H1 (cell line): ENCODE measurements around the gene BCAR3. TPM values are rescaled to one million over a fixed set of nuclear protein-coding genes. Genes with fewer than 3 reads are reported as not detected.
A peak's percentile ranks its signal among the peaks of the same experiment; 100 is the strongest.

Source experiments
- CHD2 ChIP-seq: IDR thresholded peaks from 2 replicates; pipeline ENCODE4 v1.6.1; 2012; ENCODE audit warnings: low read length, improper control_type of control experiment
- E2F6 ChIP-seq: IDR thresholded peaks from 2 replicates; pipeline ENCODE4 v1.6.1; 2012; ENCODE audit warnings: inconsistent platforms
- FOSL1 ChIP-seq: IDR thresholded peaks from 2 replicates; pipeline ENCODE4 v1.6.1; 2011; ENCODE audit warnings: mild to moderate bottlenecking, low read depth, low read length, moderate library complexity; ENCODE audit not compliant: insufficient read depth
- JUN ChIP-seq: IDR thresholded peaks from 2 replicates; pipeline ENCODE4 v1.6.1; 2011; ENCODE audit warnings: low read depth, mild to moderate bottlenecking, improper control_type of control experiment, low read length
- KDM4A ChIP-seq: IDR thresholded peaks from one replicate; pipeline ENCODE4 v1.7.1; 2012; ENCODE audit warnings: low read depth, mild to moderate bottlenecking, moderate library complexity, low read length, inconsistent platforms; ENCODE audit not compliant: severe bottlenecking
- NRF1 ChIP-seq: IDR thresholded peaks from 2 replicates; pipeline ENCODE4 v1.6.1; 2011; ENCODE audit warnings: mild to moderate bottlenecking, low read depth, low read length, improper control_type of control experiment
- POLR2A ChIP-seq, 2 experiments: IDR thresholded peaks; 1 replicate in 1 of 2; 2 replicates in 1 of 2; pipeline ENCODE4 v1.6.1; 2011; ENCODE audit warnings: low read depth in 2 of 2, low read length in 2 of 2, mild to moderate bottlenecking in 2 of 2; ENCODE audit errors: control extremely low read depth in 1 of 2
- POLR2AphosphoS5 ChIP-seq: IDR thresholded peaks from 2 replicates; pipeline ENCODE4 v1.6.1; 2011; ENCODE audit warnings: low read depth, low read length
- POU5F1 ChIP-seq: IDR thresholded peaks from 2 replicates; pipeline ENCODE4 v1.6.1; 2011; ENCODE audit warnings: low read depth, mild to moderate bottlenecking, low read length, moderate library complexity
- RNF2 ChIP-seq: fragments of 200-900, 300-1000 bp; sonication (generic); IDR thresholded peaks from 2 replicates; pipeline ENCODE4 v1.7.1; 2016; ENCODE audit warnings: borderline replicate concordance, low read depth, mild to moderate bottlenecking, antibody characterized with exemption, low read length; ENCODE audit not compliant: poor library complexity, severe bottlenecking; ENCODE audit errors: missing control alignments
- SAP30 ChIP-seq: fragments of 300-600 bp; sonication (generic); IDR thresholded peaks from 2 replicates; pipeline ENCODE4 v1.7.1; 2012; ENCODE audit warnings: low read length, moderate library complexity, mild to moderate bottlenecking, inconsistent platforms; ENCODE audit not compliant: insufficient read depth, insufficient replicate concordance
- SIN3A ChIP-seq, 2 experiments: IDR thresholded peaks in 1 of 2; conservative IDR thresholded peaks in 1 of 2; 2 replicates each; pipeline ENCODE4 v1.6.1; 2011 to 2012; ENCODE audit warnings: low read length in 2 of 2, improper control_type of control experiment in 1 of 2, low read depth in 1 of 2, mild to moderate bottlenecking in 1 of 2
- SIRT6 ChIP-seq: IDR thresholded peaks from one replicate; pipeline ENCODE4 v1.7.1; 2012; ENCODE audit warnings: low read length, inconsistent platforms
- SIX5 ChIP-seq: IDR thresholded peaks from 2 replicates; pipeline ENCODE4 v1.6.1; 2011; ENCODE audit warnings: mild to moderate bottlenecking, low read depth, low read length
- SP2 ChIP-seq: IDR thresholded peaks from 2 replicates; pipeline ENCODE4 v1.6.1; 2012; ENCODE audit warnings: mild to moderate bottlenecking, low read length, inconsistent platforms
- SUZ12 ChIP-seq: fragments of 200-600 bp; sonication (generic); IDR thresholded peaks from 2 replicates; pipeline ENCODE4 v1.6.1; 2012; ENCODE audit warnings: mild to moderate bottlenecking, inconsistent platforms, low read length, moderate library complexity, mixed read lengths
- TBP ChIP-seq: IDR thresholded peaks from 2 replicates; pipeline ENCODE4 v1.6.1; 2011; ENCODE audit warnings: low read depth, low read length, improper control_type of control experiment
- TEAD4 ChIP-seq: IDR thresholded peaks from 2 replicates; pipeline ENCODE4 v1.6.1; 2012; ENCODE audit warnings: low read depth, low read length, inconsistent platforms, mixed read lengths
- USF2 ChIP-seq: IDR thresholded peaks from 2 replicates; pipeline ENCODE4 v1.6.1; 2011; ENCODE audit warnings: low read length, improper control_type of control experiment
- polyA plus RNA-seq, 7 experiments: library from polyadenylated mRNA; depleted of rRNA in 3 of 7; stranded (reverse) in 5 of 7; unstranded in 2 of 7; fragments of >200 nt in 5 of 7; fragments of 200-250 nt in 2 of 7; gene quantifications; 1 replicate in 5 of 7; 2 replicates in 1 of 7; 4 replicates in 1 of 7; pipeline versions ENCODE4 v1.2.1 to v1.2.3, GENCODE V29; 2011 to 2013; ENCODE audit warnings: missing spikeins in 2 of 7, mixed read lengths in 2 of 7
- total RNA-seq: library from RNA; stranded (reverse); fragmentation: NEBNext Ultra II Directional; extraction: Animal tissue kit (Norgen Biotek cat#: 25700); gene quantifications from 2 replicates; pipeline ENCODE4 v1.2.1, GENCODE V29; 2021

Gene BCAR3
- total and polyA plus RNA-seq, 2 of the 8 experiments (the other 6 are each of a cell fraction or from before 2014, with no cell fraction given), result 5.6 to 9.2 TPM

GRCh38 chr1:93680420-93681100 is 1.1 kb downstream of the BCAR3 start (continued):
- TF ChIP-seq TEAD4 (0 out of 2 replicates have a peak, but pooled peaks have one; percentile 11), SAP30 (peak; percentile 80), POLR2A (IDR thresholded peaks at IDR 0.05; ENCODE audit: control extremely low read depth in 1 of 2, low read depth in 2 of 2, low read length in 2 of 2) (no peak; a peak in 1 of 3 replicates), CHD2 (no peak), JUN (no peak), SIX5 (no peak), FOSL1 (no peak), POLR2AphosphoS5 (peak; percentile 33; the same call in 1 of the 2 replicates), SP2 (no peak), SIRT6 (no peak), TBP (peak; percentile 45; the same call in 1 of the 2 replicates), KDM4A (no peak), NRF1 (no peak), SIN3A (conservative IDR thresholded peaks at IDR 0.05 in 1 of 2, IDR thresholded peaks at IDR 0.05 in 1 of 2; ENCODE audit: low read depth in 1 of 2, low read length in 2 of 2) (peak in 1 of 2 experiments; percentile 15; a peak in 1 of 4 replicates), SUZ12 (no peak), E2F6 (peak; percentile 53), RNF2 (no peak), USF2 (no peak), POU5F1 (no peak)
